ENCODE results near the gene MMP23B.
"Not testable (repeated sequence)": the region's sequence is repeated elsewhere in the genome, so short reads cannot be mapped to it uniquely, and the experiment has no call there.

Gene MMP23B

DNA sequence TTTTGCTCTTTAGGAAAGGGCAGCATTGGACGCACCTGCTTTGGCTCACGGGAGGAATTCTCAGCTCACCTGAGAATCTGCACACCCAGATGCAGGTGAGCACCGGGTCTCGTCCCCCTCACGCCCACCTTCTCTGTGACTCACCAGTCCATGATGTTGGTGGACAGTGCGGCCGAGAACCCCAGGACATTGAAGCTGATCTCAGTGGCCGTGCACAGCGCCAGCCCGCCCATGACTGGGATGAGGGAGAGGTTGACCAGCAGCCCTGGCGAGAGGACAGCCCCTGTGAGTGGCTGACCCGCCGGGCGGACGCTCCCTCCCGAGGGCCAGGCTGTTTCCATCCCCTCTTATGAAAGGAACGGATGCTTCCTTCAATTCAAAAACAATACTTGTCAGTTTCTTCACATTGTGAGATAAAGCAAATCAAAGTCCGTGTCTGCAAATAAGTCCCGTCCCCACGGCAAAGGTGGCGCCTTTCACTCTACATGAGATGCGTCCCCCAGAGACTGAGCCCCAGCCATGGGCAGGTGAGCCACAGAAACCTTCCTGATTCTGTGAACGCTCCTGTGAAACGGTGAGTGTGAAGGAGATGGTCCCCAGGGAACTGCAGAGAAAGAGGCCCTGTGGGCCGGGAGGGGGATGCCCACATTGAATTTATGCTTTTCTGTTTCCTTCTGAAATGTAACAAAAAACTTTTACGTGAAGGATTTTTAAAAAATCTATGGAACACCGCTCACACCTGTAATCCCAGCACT, 39.6 kb downstream of the MMP23B start:
- DNase-seq = no peak

DNA sequence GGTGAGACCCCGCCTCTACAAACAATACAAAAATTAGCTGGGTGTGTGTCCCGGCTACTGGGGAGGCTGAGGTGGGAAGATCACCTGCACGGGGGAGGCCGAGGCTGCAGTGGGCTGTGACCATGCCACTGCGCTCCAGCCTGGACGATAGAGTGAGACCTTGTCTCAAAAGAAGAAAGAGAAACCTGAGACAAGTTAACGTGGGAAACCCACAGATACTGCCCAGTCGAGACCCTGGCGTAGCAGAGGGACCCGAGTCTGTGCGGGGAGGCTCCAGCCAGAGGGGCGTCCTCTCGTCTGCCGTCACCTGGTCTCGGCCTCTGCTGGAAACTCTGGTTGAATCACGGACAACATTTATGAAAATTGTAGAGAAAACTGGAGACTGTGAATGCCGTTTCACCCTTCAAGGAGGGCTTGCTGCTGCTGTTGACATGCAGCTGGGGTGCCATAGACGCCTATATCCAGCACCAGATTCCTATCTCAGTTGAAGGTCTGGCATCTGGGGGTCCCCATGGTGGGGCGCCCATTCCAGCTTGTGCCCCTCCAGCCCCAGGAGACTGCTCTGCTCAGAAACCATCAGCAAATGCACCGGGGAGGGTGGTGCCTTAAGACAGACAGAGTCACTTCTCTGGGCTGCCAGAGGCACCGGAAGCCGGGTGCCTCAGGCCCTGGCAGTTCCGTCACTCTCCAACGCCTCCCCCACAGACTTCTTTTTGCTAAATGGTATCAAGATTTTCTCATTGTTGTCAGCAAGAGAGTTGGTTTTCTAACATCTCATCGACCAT, 40.4 kb downstream of the MMP23B start:
- no peak for DNase-seq

DNA sequence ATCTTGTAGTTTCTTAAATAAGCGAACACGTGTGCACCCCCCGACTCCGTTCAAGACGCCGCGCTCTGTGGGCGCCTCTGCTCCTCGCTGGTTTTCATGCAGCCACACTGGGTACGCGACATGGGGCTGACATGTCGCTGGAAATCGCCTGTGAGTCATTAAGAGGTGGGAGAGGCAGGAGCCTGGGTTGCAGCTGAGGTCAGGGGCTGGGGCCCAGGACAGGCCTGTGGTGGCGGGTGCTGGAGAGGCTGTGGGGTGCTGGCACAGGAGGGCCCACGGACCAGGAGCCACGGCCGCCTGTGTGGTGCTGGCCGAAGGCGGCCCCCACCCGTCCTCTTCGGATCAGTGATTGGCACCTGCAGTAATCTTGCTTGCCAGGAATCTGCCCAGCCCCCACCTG, 42.8 kb downstream of the MMP23B start:
- DNase-seq = not testable (repeated sequence)

DNA sequence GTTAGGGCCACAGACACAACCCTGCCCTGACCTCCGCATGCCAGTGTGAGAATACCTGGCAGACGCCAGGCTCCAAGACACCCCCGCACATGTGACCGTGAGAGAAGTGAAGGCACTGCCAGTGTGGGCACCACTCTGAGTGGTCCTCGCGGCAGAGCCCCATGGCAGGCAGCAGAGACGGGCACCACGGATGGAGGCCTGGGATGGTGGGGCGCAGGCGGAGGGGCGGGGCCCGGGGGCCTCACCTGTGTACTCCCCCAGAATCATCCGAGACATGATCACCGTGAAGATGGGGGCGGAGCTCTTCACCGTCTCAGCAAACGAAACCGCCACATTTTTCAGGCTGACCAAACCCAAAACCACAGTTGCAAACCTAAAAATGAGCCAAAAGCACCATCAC, 43.2 kb downstream of the MMP23B start:
- DNase-seq = not testable (repeated sequence)

DNA sequence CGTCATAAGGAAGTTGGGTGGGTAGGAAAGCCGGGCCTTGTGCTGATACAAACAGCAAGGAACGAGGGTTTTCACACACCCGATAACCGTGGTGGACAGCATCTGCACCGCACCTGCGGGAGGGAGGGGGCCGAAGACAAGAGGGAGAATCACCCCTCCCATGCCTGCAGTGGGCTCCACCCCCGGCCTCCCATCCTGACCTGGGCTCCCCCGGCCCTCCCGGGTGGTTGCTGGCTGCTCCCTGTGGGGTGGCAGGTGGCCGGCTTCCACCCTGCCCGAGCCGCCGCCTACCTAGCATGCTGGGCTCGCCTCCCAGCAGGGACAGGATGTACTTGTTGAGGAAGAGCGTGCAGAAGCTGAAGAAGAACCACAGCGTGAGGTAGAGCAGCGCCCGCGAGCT, 44.1 kb downstream of the MMP23B start:
- not testable (repeated sequence) for DNase-seq

DNA sequence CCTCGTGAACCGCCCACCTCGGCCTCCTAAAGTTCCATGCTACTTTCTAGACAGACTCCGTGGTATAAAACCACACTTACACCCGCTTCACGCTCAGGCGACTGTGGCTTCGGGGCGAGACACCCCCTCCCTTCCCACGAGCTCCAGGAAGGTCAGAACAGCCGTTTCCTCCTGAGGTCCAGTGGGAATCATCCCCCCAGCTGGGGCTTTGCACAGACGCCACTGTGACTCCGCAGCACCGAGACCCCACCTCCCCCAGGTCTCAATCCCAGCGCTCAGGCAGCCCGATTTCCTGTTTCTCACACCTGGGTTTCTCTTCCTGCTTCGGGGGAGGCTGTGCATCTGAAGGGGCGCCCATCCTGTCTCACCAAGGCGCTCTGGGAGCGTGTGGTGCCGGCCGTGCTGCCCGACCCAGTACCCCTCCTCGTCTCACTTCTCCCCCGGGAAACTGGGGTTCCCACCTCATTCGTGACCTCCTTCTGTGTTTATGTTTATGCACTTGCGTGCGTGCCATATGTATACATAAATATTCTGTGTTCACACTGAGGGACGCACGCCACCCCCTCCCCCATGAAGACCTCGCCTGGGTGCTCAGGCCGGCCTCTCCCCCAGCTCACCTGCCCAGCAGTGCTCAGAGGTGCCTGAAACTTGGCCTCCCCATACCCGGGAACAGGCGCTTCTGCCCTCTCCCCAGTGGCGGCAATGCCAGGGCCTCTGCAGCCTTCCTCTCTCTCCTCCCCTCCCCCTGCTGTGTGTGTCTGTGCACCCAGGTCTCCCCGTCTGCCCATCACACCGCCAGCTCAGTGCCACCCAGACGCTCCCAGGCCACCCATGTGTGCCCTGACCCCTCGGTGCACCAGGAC, 46.0 kb downstream of the MMP23B start:
- DNase-seq = no peak

DNA sequence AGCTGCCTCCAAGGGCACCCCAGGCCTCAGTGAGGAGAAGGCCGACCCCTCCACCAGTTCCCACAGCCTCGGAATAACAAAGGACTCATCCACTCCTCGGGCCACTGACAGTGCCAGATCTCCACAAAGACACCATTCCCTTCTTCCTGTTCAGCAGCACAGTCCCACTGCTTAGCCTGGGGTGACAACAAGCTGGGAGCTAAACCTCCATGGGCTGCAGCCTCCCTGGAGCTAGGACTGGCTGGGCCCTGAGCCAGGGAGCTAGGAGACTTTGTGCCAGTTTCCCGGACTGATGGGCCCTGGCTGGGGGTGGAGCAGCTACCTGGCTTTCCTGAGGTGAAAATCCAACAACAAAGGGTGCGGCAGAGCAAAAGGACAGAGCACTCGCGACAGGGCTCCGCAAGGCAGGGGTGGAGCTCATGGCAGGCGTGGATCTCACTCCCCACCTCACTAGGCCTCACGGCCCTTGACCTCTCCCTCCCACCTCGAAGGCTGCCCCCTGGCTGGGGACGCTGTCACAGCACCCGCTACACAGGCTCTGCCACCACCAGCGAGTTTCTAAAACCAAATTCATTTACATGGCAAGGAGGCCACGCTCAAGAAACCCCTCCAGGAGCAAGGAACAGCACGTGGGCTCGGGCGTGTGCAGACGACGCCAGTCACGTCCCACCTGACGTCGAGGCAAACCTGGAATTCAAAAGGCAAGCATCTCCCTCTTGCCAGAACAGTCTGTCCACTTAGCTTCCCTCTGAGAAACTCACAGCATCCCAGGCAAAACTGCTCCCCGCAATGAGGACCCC, 46.8 kb downstream of the MMP23B start:
- DNase-seq = no peak

DNA sequence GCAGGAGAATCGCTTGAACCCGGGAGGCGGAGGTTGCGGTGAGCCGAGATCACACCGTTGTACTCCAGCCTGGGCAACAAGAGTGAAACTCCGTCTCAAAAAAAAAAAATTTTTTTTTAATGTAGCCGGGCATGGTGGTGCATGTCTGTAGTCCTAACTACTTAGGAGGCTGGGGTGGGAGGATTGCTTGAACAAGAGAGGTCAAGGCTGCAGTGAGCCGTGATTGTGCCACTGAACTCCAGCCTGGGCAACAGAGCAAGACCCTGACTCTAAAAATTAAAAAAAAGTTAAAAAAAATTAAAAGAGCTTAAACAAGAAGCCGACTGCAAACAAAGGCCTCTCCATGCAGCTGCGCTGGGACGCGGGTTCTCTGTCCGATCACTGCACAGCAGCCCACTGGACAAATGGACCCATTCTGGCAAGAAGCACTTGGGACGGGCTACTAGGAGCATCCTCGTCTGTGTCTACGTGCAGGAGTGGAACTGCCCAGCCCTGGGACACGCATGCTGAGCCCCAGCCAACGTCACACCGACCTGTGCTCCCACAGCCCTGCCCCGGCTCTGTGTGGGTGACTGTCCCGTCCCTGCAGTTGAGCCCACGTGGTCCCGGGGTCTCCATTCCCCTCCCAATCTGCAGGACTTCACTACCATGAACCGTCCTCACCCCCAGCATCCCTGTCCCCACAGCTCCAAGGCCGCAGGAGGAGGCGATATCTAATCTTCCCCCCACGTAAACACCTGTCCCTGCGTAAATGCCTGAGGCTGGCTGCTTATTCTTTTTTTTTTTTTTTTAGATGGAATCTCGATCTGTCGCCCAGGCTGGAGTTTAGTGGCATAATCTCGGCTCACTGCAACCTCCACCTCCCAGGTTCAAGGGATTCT, 48.3 kb downstream of the MMP23B start:
- no peak for DNase-seq

DNA sequence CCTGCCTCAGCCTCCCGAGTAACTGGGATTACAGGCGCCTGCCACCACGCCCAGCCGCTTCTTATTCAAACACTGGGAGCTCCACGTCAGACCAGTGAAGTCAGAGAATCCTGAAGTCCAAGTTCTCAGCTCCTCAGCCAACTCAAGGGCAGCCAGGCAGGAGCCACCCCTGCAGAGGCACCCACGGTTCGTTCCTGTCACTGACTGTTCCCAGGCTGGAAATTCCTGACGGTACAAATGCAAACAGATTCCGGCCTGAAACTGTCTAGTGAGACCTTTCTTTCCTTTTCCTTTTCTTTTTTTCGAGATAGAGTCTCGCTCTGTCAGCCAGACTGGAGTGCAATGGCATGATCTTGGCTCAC, 48.9 kb downstream of the MMP23B start:
- no peak for DNase-seq

DNA sequence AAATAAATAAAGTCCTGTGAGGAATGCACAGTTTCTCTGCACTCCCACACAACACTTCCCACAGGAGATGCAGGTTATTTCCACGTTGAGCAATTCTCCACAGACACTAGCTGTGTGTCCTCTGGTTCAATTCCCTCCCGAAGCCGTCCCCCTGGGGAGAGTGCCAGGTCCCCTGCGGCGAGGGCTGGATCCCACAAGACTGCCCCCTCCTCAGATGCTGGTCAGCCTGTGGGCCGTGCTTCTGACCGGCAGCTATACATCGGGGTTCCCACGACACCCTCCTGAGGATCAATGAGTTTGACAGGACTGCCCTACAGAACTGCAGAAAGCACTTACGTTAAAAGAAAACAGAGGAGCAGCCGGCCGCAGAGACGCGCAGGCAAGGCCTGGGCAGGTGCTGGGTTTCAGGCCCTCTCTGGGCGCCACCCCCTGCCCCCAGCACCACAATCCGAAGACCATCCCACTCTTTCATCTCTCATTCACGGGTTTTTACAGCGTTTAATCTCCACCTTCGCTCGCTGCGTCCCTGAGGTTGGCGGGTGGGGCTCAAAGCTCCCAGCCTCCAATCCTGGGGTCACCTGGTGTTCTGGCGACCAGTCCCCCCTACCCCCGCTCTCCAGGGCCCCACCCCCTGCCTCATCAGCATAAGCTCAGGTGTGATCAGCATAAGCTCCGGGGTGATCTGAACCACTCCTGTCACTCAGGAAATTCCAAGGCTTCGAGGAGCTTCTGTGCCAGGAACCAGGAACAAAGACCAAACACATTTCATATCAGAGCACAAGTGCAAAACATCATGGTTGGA, 51.3 kb downstream of the MMP23B start:
- DNase-seq = no peak
